H1 (cell line): Measurements from ENCODE around the gene CEP152. TPM values are rescaled to one million over a fixed set of nuclear protein-coding genes. Genes with fewer than 3 reads are reported as not detected.

ENCODE experiments used
- CTCF ChIA-PET: fragments of 300-600 bp; sonication (Branson Sonifier 250); formaldehyde crosslinking; loops from one replicate; lab custom pipeline; 2021; ENCODE audit not compliant: partially characterized antibody; lab: Charles Lee
- POLR2A ChIA-PET: fragments of 300-600 bp; sonication (Branson Sonifier 250); formaldehyde crosslinking; loops from one replicate; lab custom pipeline; 2021; ENCODE audit warnings: inconsistent platforms; ENCODE audit not compliant: partially characterized antibody; lab: Charles Lee
- DNase-seq, 2 experiments: peaks; one replicate each; pipeline versions ENCODE4 v3.0.0 to v3.0.0-alpha.2; 2010 to 2022; ENCODE audit warnings: low spot score in 2 of 2, low read depth in 1 of 2, mixed read lengths in 1 of 2
- FAIRE-seq: peaks from 2 replicates; lab custom pipeline; 2011; peaks lifted over from hg19 to GRCh38; lab: Jason Lieb, UNC
- H2AFZ ChIP-seq: 2 replicates; pipeline ENCODE4 v1.8.1; 2012; ENCODE audit warnings: low read length, inconsistent platforms
- H2AK5ac ChIP-seq: 2 replicates; pipeline ENCODE4 v1.6.1; 2013; ENCODE audit warnings: low read depth, low read length
- H2BK120ac ChIP-seq: replicated peaks from 2 replicates; pipeline ENCODE3; 2013; ENCODE audit warnings: low read depth, low read length, inconsistent platforms
- H2BK12ac ChIP-seq: 2 replicates; pipeline ENCODE4 v1.6.1; 2013; ENCODE audit warnings: low read depth, low read length
- H2BK15ac ChIP-seq: 2 replicates; pipeline ENCODE4 v1.6.1; 2013; ENCODE audit warnings: low read length
- H2BK20ac ChIP-seq: 2 replicates; pipeline ENCODE4 v1.6.1; 2013; ENCODE audit warnings: low read length
- H2BK5ac ChIP-seq: 2 replicates; pipeline ENCODE4 v1.6.1; 2013; ENCODE audit warnings: low read depth, low read length
- H3K14ac ChIP-seq: 2 replicates; pipeline ENCODE4 v1.6.1; 2013; ENCODE audit warnings: inconsistent platforms; ENCODE audit not compliant: insufficient read length
- H3K18ac ChIP-seq: 2 replicates; pipeline ENCODE4 v1.6.1; 2013; ENCODE audit warnings: low read length; ENCODE audit errors: extremely low read depth
- H3K23ac ChIP-seq: 2 replicates; pipeline ENCODE4 v1.6.1; 2013; ENCODE audit warnings: inconsistent platforms; ENCODE audit not compliant: insufficient read length
- H3K23me2 ChIP-seq: 2 replicates; pipeline ENCODE4 v1.6.1; 2013; ENCODE audit warnings: low read depth, low read length
- H3K27ac ChIP-seq: 2 replicates; pipeline ENCODE4 v1.6.1; 2011; ENCODE audit warnings: low read depth, low read length, inconsistent platforms
- H3K27me3 ChIP-seq, 4 experiments: replicated peaks in 1 of 4; 1 replicate in 1 of 4; 2 replicates in 3 of 4; pipeline versions ENCODE4 v1.6.1 to v1.8.1; 2011 to 2013; ENCODE audit warnings: low read length in 3 of 4, mild to moderate bottlenecking in 3 of 4, inconsistent platforms in 2 of 4, mixed read lengths in 2 of 4, moderate library complexity in 1 of 4; ENCODE audit not compliant: control insufficient read depth in 3 of 4, insufficient read depth in 3 of 4; ENCODE audit errors: extremely low read depth in 1 of 4
- H3K36me3 ChIP-seq, 4 experiments: 2 replicates each; pipeline versions ENCODE4 v1.6.1 to v1.8.1; 2011 to 2013; ENCODE audit warnings: mild to moderate bottlenecking in 4 of 4, low read length in 3 of 4, moderate library complexity in 2 of 4, control low read depth in 1 of 4, inconsistent platforms in 1 of 4; ENCODE audit not compliant: insufficient read depth in 4 of 4, control insufficient read depth in 2 of 4
- H3K4ac ChIP-seq: replicated peaks from 2 replicates; pipeline ENCODE3; 2013; ENCODE audit warnings: low read length, low read depth, mixed read lengths, inconsistent platforms; ENCODE audit not compliant: insufficient read length
- H3K4me1 ChIP-seq, 4 experiments: replicated peaks in 1 of 4; 1 replicate in 1 of 4; 2 replicates in 3 of 4; pipeline versions ENCODE4 v1.6.1 to v1.8.1; 2011 to 2013; ENCODE audit warnings: low read length in 3 of 4, inconsistent platforms in 2 of 4, mixed read lengths in 1 of 4; ENCODE audit not compliant: insufficient read depth in 4 of 4, control insufficient read depth in 3 of 4
- H3K4me2 ChIP-seq, 2 experiments: 2 replicates each; pipeline versions ENCODE4 v1.6.1 to v1.8.1; 2011 to 2013; ENCODE audit warnings: low read depth in 2 of 2, low read length in 2 of 2, control low read depth in 1 of 2, inconsistent platforms in 1 of 2, mild to moderate bottlenecking in 1 of 2; ENCODE audit not compliant: insufficient read depth in 1 of 2
- H3K4me3 ChIP-seq, 4 experiments: fragments of 200-600, 300-600 bp in 1 of 4; sonication (generic), shearing (Covaris generic), sonication (Bioruptor Twin) in 1 of 4; 2 replicates each; pipeline versions ENCODE4 v1.5.1 to v1.8.1; 2011 to 2016; ENCODE audit warnings: low read length in 4 of 4, low read depth in 3 of 4, control low read depth in 2 of 4, inconsistent platforms in 2 of 4, mild to moderate bottlenecking in 2 of 4, mixed read lengths in 1 of 4, moderate library complexity in 1 of 4; ENCODE audit not compliant: insufficient read depth in 2 of 4; ENCODE audit errors: extremely low read depth in 1 of 4
- H3K56ac ChIP-seq: replicated peaks from 2 replicates; pipeline ENCODE3; 2013; ENCODE audit warnings: low read depth, mild to moderate bottlenecking, mixed read lengths, low read length, inconsistent platforms; ENCODE audit not compliant: insufficient read length
- H3K79me1 ChIP-seq: 2 replicates; pipeline ENCODE4 v1.6.1; 2013; ENCODE audit warnings: low read depth, low read length, control low read depth
- H3K79me2 ChIP-seq, 2 experiments: 2 replicates each; pipeline versions ENCODE4 v1.6.1 to v1.8.1; 2012 to 2013; ENCODE audit warnings: low read length in 2 of 2, mild to moderate bottlenecking in 2 of 2, inconsistent platforms in 1 of 2; ENCODE audit not compliant: insufficient read depth in 2 of 2, control insufficient read depth in 1 of 2
- H3K9ac ChIP-seq, 4 experiments: replicated peaks in 1 of 4; 1 replicate in 1 of 4; 2 replicates in 3 of 4; pipeline versions ENCODE4 v1.6.1 to v1.8.1; 2011 to 2013; ENCODE audit warnings: low read depth in 3 of 4, low read length in 3 of 4, control low read depth in 2 of 4, mild to moderate bottlenecking in 2 of 4, moderate library complexity in 2 of 4, inconsistent platforms in 1 of 4; ENCODE audit errors: extremely low read depth in 1 of 4
- H3K9me3 ChIP-seq, 2 experiments: 2 replicates each; pipeline versions ENCODE4 v1.6.1 to v1.8.1; 2012 to 2013; ENCODE audit warnings: mild to moderate bottlenecking in 2 of 2, moderate library complexity in 2 of 2, control low read depth in 1 of 2, inconsistent platforms in 1 of 2, low read depth in 1 of 2, low read length in 1 of 2, mixed read lengths in 1 of 2; ENCODE audit not compliant: insufficient read depth in 2 of 2
- H4K20me1 ChIP-seq, 2 experiments: replicated peaks in 1 of 2; 2 replicates each; pipeline versions ENCODE3 to v1.8.1; 2011 to 2013; ENCODE audit warnings: inconsistent platforms in 2 of 2, low read length in 2 of 2, mild to moderate bottlenecking in 1 of 2; ENCODE audit not compliant: insufficient read depth in 2 of 2, control insufficient read depth in 1 of 2
- H4K5ac ChIP-seq: 2 replicates; pipeline ENCODE4 v1.6.1; 2013; ENCODE audit warnings: low read length, low read depth, mixed read lengths, inconsistent platforms; ENCODE audit not compliant: insufficient read length
- H4K8ac ChIP-seq: 2 replicates; pipeline ENCODE4 v1.8.0; 2013; ENCODE audit warnings: mild to moderate bottlenecking, moderate library complexity, low read length, inconsistent platforms; ENCODE audit not compliant: insufficient read depth; ENCODE audit errors: extremely low read depth
- H4K91ac ChIP-seq: replicated peaks from 2 replicates; pipeline ENCODE3; 2013; ENCODE audit warnings: low read length, mixed read lengths, inconsistent platforms; ENCODE audit not compliant: insufficient read length
- ASH2L ChIP-seq: fragments of 200-600, 300-600 bp; sonication (generic); IDR thresholded peaks from one replicate; pipeline ENCODE4 v1.7.1; 2017; ENCODE audit warnings: low read length
- CTBP2 ChIP-seq: IDR thresholded peaks from 2 replicates; pipeline ENCODE4 v1.7.0; 2011; ENCODE audit warnings: borderline replicate concordance, mild to moderate bottlenecking, moderate library complexity, mixed read lengths, low read length; ENCODE audit not compliant: insufficient read depth, insufficient read length
- EZH2 ChIP-seq: fragments of 200-600 bp; sonication (generic); IDR thresholded peaks from 2 replicates; pipeline ENCODE4 v1.7.1; 2012; ENCODE audit warnings: low read depth, mild to moderate bottlenecking, moderate library complexity, low read length, inconsistent platforms; ENCODE audit not compliant: severe bottlenecking
- GTF2F1 ChIP-seq: IDR thresholded peaks from 2 replicates; pipeline ENCODE4 v1.6.1; 2012; ENCODE audit warnings: low read depth, low read length, improper control_type of control experiment, borderline replicate concordance
- POLR2A ChIP-seq, 2 experiments: IDR thresholded peaks; 1 replicate in 1 of 2; 2 replicates in 1 of 2; pipeline ENCODE4 v1.6.1; 2011; ENCODE audit warnings: low read depth in 2 of 2, low read length in 2 of 2, mild to moderate bottlenecking in 2 of 2; ENCODE audit errors: control extremely low read depth in 1 of 2
- POLR2AphosphoS5 ChIP-seq: IDR thresholded peaks from 2 replicates; pipeline ENCODE4 v1.6.1; 2011; ENCODE audit warnings: low read depth, low read length
- POU5F1 ChIP-seq: IDR thresholded peaks from 2 replicates; pipeline ENCODE4 v1.6.1; 2011; ENCODE audit warnings: low read depth, mild to moderate bottlenecking, low read length, moderate library complexity
- RXRA ChIP-seq: IDR thresholded peaks from 2 replicates; pipeline ENCODE4 v1.6.1; 2011; ENCODE audit warnings: low read depth, mild to moderate bottlenecking, low read length, moderate library complexity; ENCODE audit not compliant: insufficient read depth
- SAP30 ChIP-seq: fragments of 300-600 bp; sonication (generic); IDR thresholded peaks from 2 replicates; pipeline ENCODE4 v1.7.1; 2012; ENCODE audit warnings: low read length, moderate library complexity, mild to moderate bottlenecking, inconsistent platforms; ENCODE audit not compliant: insufficient read depth, insufficient replicate concordance
- SIN3A ChIP-seq, 2 experiments: IDR thresholded peaks in 1 of 2; conservative IDR thresholded peaks in 1 of 2; 2 replicates each; pipeline ENCODE4 v1.6.1; 2011 to 2012; ENCODE audit warnings: low read length in 2 of 2, improper control_type of control experiment in 1 of 2, low read depth in 1 of 2, mild to moderate bottlenecking in 1 of 2
- YY1 ChIP-seq: IDR thresholded peaks from 2 replicates; pipeline ENCODE4 v1.6.1; 2011; ENCODE audit warnings: low read depth, mild to moderate bottlenecking, low read length
- ZNF274 ChIP-seq: IDR thresholded peaks from 2 replicates; pipeline ENCODE4 v1.7.0; 2012; ENCODE audit warnings: low read length, borderline replicate concordance; ENCODE audit errors: extremely low read depth
- polyA plus RNA-seq, 7 experiments: library from polyadenylated mRNA; depleted of rRNA in 3 of 7; stranded (reverse) in 5 of 7; unstranded in 2 of 7; fragments of >200 nt in 5 of 7; fragments of 200-250 nt in 2 of 7; gene quantifications; 1 replicate in 5 of 7; 2 replicates in 1 of 7; 4 replicates in 1 of 7; pipeline versions ENCODE4 v1.2.1 to v1.2.3, GENCODE V29; 2011 to 2013; ENCODE audit warnings: missing spikeins in 2 of 7, mixed read lengths in 2 of 7
- total RNA-seq: library from RNA; stranded (reverse); fragmentation: NEBNext Ultra II Directional; extraction: Animal tissue kit (Norgen Biotek cat#: 25700); gene quantifications from 2 replicates; pipeline ENCODE4 v1.2.1, GENCODE V29; 2021
- TF ChIP-seq, protein P1 (sequence below): IDR thresholded peaks from 2 replicates; pipeline ENCODE4 v1.6.1; 2012; ENCODE audit warnings: inconsistent platforms

The CEP152 gene
- total and polyA plus RNA-seq, 2 of the 8 experiments (the other 6 are each of a cell fraction or from before 2014, with no cell fraction given), result 1.4 to 16.2 TPM

DNA sequence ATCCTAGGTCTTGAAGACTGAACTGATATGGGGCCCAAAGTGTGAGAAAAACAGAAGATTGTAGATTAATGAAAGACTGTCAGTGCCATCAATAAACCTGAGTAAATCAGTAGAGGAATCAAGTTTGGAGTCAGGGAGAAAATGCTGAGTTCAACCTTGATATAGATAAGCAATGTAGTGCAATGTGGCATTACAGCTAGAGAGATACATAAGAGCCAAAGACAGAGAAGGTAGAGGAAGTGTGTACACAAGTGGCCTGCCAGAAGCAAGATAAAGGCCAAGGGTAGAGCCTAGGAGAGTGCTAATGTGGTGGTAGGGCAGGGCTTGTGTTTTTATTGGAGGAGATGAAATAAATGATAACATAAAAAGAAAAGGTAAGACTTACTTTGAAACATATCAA lies 41.1 kb upstream of the CEP152 start:
- Histone ChIP-seq H4K8ac (no peak overlapping the region), H2AFZ (no peak overlapping the region), H4K20me1 (no peaks in the 10 kb centered on the region), H3K9ac (no peak overlapping the region), H3K36me3 (no peaks in the 10 kb centered on the region), H2BK5ac (no peak overlapping the region), H3K27ac (no peak overlapping the region), H3K14ac (no peak overlapping the region), H3K27me3 (no peaks in the 10 kb centered on the region), H3K23ac (no peak overlapping the region), H2BK12ac (no peak overlapping the region), H3K18ac (no peak overlapping the region), H3K23me2 (no peaks in the 10 kb centered on the region), H3K56ac (no peak overlapping the region), H2BK20ac (no peak overlapping the region), H2AK5ac (no peak overlapping the region)
- no peak for DNase-seq
- POLR2A ChIA-PET, result no interaction called here
- no peak for TF ChIP-seq POLR2A (IDR thresholded peaks at IDR 0.05; ENCODE audit: control extremely low read depth in 1 of 2, low read depth in 2 of 2, low read length in 2 of 2)
- TF ChIP-seq ZNF274, result no peak
- no peak for TF ChIP-seq SIN3A (conservative IDR thresholded peaks at IDR 0.05 in 1 of 2, IDR thresholded peaks at IDR 0.05 in 1 of 2; ENCODE audit: low read depth in 1 of 2, low read length in 2 of 2)
- no peak for TF ChIP-seq CTBP2
- TF ChIP-seq ASH2L, result no peak
- TF ChIP-seq POU5F1, result no peak
- TF ChIP-seq, protein P1, sequence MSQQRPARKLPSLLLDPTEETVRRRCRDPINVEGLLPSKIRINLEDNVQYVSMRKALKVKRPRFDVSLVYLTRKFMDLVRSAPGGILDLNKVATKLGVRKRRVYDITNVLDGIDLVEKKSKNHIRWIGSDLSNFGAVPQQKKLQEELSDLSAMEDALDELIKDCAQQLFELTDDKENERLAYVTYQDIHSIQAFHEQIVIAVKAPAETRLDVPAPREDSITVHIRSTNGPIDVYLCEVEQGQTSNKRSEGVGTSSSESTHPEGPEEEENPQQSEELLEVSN, result no peak
- TF ChIP-seq SAP30, result no peak
- no peak for TF ChIP-seq RXRA
- TF ChIP-seq GTF2F1, result no peak
- no peak for TF ChIP-seq POLR2AphosphoS5
- TF ChIP-seq YY1, result no peak
- TF ChIP-seq EZH2, result no peak
- TF ChIP-seq, all 59 proteins: peak for 0
- no peak for FAIRE-seq
- CTCF ChIA-PET, result interaction anchor here (0.8 kb wide), 1 partner anchor 378 kb away, joined by 4 read pairs; no protein-coding TSS in a partner anchor
- H2BK120ac ChIP-seq, result no peak overlapping the region
- no peak overlapping the region for H4K91ac ChIP-seq
- H3K4ac ChIP-seq, result no peak overlapping the region
- H3K79me2 ChIP-seq, result no peaks in the 10 kb centered on the region
- H3K4me2 ChIP-seq, result no peak overlapping the region
- H3K9me3 ChIP-seq, result no peaks in the 10 kb centered on the region
- peaks cover 0 to 12% (median 5%) of the 10 kb centered on the region in 4 experiments; a peak in 4 of 7 replicates for H3K4me1 ChIP-seq
- no peak overlapping the region for H3K4me3 ChIP-seq
- no peaks in the 10 kb centered on the region for H3K79me1 ChIP-seq
- no peak overlapping the region for H2BK15ac ChIP-seq
- no peak overlapping the region for H4K5ac ChIP-seq
